MCF 10A (cell line): ENCODE data around the gene FER. TPM values are rescaled to one million over a fixed set of nuclear protein-coding genes. Genes with fewer than 3 reads are reported as not detected.
A peak's percentile ranks its signal among the peaks of the same experiment; 100 is the strongest.

Source experiments
- BruUV-seq: library from RNA; stranded (reverse); fragments of 400-500 nt; replicated peaks from 2 replicates; lab custom pipeline; 2021; lab: Mats Ljungman, UMichigan
- CTCF ChIA-PET: fragments of 300-600 bp; sonication (Branson Sonifier 250); formaldehyde crosslinking; extraction: SDS; loops from one replicate; lab custom pipeline; 2021; ENCODE audit warnings: antibody characterized with exemption, inconsistent platforms; lab: Yijun Ruan, JAX
- POLR2A ChIA-PET: fragments of 300-600, 350-650 bp; sonication (Branson Sonifier 250); formaldehyde crosslinking; extraction: SDS; loops from one replicate; lab custom pipeline; 2020; ENCODE audit warnings: antibody characterized with exemption, inconsistent platforms; lab: Yijun Ruan, JAX
- DNase-seq: peaks from one replicate; pipeline ENCODE4 v3.0.0-alpha.2; 2018; ENCODE audit not compliant: unreplicated experiment
- H3K27ac Mint-ChIP-seq: one replicate; pipeline ENCODE4 v1.8.0; 2022; ENCODE audit warnings: mild to moderate bottlenecking, low read depth, mixed read lengths; ENCODE audit not compliant: unreplicated experiment
- H3K27me3 Mint-ChIP-seq: one replicate; pipeline ENCODE4 v1.8.0; 2022; ENCODE audit warnings: mixed read lengths; ENCODE audit not compliant: insufficient read depth, unreplicated experiment
- H3K36me3 Mint-ChIP-seq: one replicate; pipeline ENCODE4 v1.8.0; 2022; ENCODE audit warnings: mild to moderate bottlenecking, moderate library complexity, mixed read lengths; ENCODE audit not compliant: insufficient read depth, unreplicated experiment
- H3K4me1 Mint-ChIP-seq: one replicate; pipeline ENCODE4 v1.8.0; 2022; ENCODE audit warnings: mixed read lengths; ENCODE audit not compliant: insufficient read depth, unreplicated experiment
- H3K4me3 Mint-ChIP-seq: one replicate; pipeline ENCODE4 v1.8.0; 2022; ENCODE audit warnings: mild to moderate bottlenecking, moderate library complexity, mixed read lengths; ENCODE audit not compliant: unreplicated experiment
- H3K9me3 Mint-ChIP-seq: one replicate; pipeline ENCODE4 v1.8.0; 2022; ENCODE audit warnings: mixed read lengths; ENCODE audit not compliant: unreplicated experiment
- intact Hi-C: fragments of 100-400 bp; cut with micrococcal nuclease; formaldehyde crosslinking; loops from 2 replicates; pipeline ENCODE4 v1.14.1; 2022
- total RNA-seq: library from RNA; stranded (reverse); gene quantifications from 2 replicates; pipeline ENCODE4 v1.2.3, GENCODE V29; 2022
- TF ChIP-seq, protein P1 (sequence below): fragments of 200-600 bp; IDR thresholded peaks from one replicate; pipeline ENCODE4 v1.8.0; 2022; ENCODE audit warnings: antibody characterized with exemption, mild to moderate bottlenecking; ENCODE audit not compliant: unreplicated experiment

Gene FER
- total RNA-seq, 1 experiment from 2014 or later, result 71.1 TPM

GRCh38 chr5:109105631-109106267, 358.1 kb downstream of the FER start:
- CTCF ChIA-PET, result no interaction called here
- no peaks in the 10 kb centered on the region for H3K9me3 Mint-ChIP-seq
- H3K36me3 Mint-ChIP-seq, result peaks cover 7% of the 10 kb centered on the region
- H3K27ac Mint-ChIP-seq, result peak overlapping the region; percentile 69
- H3K27me3 Mint-ChIP-seq, result no peaks in the 10 kb centered on the region
- TF ChIP-seq, protein P1, sequence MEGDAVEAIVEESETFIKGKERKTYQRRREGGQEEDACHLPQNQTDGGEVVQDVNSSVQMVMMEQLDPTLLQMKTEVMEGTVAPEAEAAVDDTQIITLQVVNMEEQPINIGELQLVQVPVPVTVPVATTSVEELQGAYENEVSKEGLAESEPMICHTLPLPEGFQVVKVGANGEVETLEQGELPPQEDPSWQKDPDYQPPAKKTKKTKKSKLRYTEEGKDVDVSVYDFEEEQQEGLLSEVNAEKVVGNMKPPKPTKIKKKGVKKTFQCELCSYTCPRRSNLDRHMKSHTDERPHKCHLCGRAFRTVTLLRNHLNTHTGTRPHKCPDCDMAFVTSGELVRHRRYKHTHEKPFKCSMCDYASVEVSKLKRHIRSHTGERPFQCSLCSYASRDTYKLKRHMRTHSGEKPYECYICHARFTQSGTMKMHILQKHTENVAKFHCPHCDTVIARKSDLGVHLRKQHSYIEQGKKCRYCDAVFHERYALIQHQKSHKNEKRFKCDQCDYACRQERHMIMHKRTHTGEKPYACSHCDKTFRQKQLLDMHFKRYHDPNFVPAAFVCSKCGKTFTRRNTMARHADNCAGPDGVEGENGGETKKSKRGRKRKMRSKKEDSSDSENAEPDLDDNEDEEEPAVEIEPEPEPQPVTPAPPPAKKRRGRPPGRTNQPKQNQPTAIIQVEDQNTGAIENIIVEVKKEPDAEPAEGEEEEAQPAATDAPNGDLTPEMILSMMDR, result no peak
- H3K4me3 Mint-ChIP-seq, result no peak overlapping the region
- BruUV-seq, result no TSS peak
- POLR2A ChIA-PET, result interaction anchor here (0.7 to 0.8 kb wide), 2 partner anchors 137 to 294 kb away, joined by 3 read pairs; no protein-coding TSS in a partner anchor
- H3K4me1 Mint-ChIP-seq, result peaks cover 10% of the 10 kb centered on the region
- intact Hi-C loops, result no loop called here
- peak; percentile 31 for DNase-seq

DNA sequence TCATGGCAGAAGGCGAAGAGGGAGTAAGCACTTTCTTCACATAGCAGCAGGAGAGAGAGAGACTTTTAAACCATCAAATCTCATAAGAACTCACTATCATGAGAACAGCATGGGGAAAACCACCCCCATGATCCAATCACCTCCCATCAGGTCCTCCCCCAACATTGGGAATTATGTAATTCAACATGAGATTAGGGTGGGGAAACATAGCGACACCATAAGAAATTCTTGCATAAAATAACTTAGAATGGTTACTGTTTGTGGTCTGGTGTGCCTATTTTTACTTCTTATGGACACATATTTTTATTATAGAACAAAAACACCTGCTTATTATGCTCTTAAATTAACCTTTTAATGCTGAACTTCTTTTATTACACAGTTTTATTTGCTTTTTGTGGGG, 364.0 kb downstream of the FER start:
- Mint-ChIP-seq H3K4me1 (no peaks in the 10 kb centered on the region), H3K36me3 (no peaks in the 10 kb centered on the region), H3K27ac (no peak overlapping the region), H3K9me3 (no peaks in the 10 kb centered on the region), H3K4me3 (no peak overlapping the region), H3K27me3 (no peaks in the 10 kb centered on the region)
- DNase-seq, result no peak
- CTCF ChIA-PET, result no interaction called here
- TF ChIP-seq, protein P1, result no peak
- no TSS peak for BruUV-seq
- POLR2A ChIA-PET, result no interaction called here
- intact Hi-C loops, result no loop called here

DNA sequence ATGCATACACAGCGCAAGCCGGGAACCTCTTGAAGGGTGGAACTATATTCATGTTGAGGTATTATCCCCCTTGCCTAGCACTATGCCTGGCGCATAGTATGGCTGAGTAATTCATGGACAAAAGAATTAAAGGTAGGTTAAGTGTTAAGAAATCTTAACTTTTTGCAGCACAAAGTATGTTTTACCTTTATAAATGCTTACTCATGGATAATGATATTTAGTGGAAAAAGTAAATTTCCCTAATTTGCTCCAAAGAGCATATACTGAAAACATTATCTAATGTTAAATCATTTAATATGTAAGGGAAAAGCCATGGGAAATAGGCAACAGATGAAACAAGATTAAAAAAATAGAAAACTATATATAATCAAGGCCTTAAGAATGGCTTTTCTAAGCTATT, 365.9 kb downstream of the FER start:
- no peaks in the 10 kb centered on the region for H3K27me3 Mint-ChIP-seq

DNA sequence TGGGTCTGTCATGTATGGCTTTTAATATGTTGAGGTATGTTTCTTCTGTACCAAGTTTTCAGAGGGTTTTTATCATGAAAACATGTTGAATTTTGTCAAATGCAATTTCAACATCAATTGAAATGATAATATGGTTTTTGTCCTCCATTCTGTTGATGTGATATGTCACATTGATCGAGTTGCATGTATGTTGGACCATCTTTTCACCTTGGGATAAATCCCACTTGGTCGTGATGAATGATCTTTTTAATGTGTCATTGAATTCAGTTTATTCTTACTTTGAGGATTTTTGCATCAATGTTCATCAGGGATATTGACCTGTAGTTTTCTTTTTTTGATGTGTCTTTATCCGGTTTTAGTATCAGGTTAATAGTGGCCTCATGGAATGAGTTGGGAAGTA, 373.5 kb downstream of the FER start:
- no peak for DNase-seq
- POLR2A ChIA-PET, result interaction anchor here (0.7 kb wide), 1 partner anchor 195 kb away, joined by 3 read pairs; no protein-coding TSS in a partner anchor
- CTCF ChIA-PET, result no interaction called here
- TF ChIP-seq, protein P1, result no peak
- intact Hi-C loops, result no loop called here
- H3K27me3 Mint-ChIP-seq, result no peaks in the 10 kb centered on the region
- H3K9me3 Mint-ChIP-seq, result peaks cover 10% of the 10 kb centered on the region
- no peaks in the 10 kb centered on the region for H3K4me1 Mint-ChIP-seq
- H3K4me3 Mint-ChIP-seq, result no peak overlapping the region
- H3K36me3 Mint-ChIP-seq, result no peaks in the 10 kb centered on the region
- no TSS peak for BruUV-seq
- H3K27ac Mint-ChIP-seq, result no peak overlapping the region

More for the DNA sequence above, 365.9 kb downstream of the FER start:
- ChIA-PET CTCF (no interaction called here), POLR2A (no interaction called here)
- TF ChIP-seq, protein P1, result no peak
- no peak for DNase-seq
- H3K4me3 Mint-ChIP-seq, result no peak overlapping the region
- intact Hi-C loops, result no loop called here
- H3K36me3 Mint-ChIP-seq, result no peaks in the 10 kb centered on the region
- no peaks in the 10 kb centered on the region for H3K4me1 Mint-ChIP-seq
- no peaks in the 10 kb centered on the region for H3K9me3 Mint-ChIP-seq
- no peak overlapping the region for H3K27ac Mint-ChIP-seq
- no TSS peak for BruUV-seq
